ENCODE data around the gene PTPN4. TPM values are rescaled to one million over a fixed set of nuclear protein-coding genes. Genes with fewer than 3 reads are reported as not detected.

PTPN4 gene
- total and polyA plus RNA-seq, 2 of the 8 experiments (the other 6 are each of a cell fraction or from before 2014, with no cell fraction given), result 28.5 to 105 TPM

DNA sequence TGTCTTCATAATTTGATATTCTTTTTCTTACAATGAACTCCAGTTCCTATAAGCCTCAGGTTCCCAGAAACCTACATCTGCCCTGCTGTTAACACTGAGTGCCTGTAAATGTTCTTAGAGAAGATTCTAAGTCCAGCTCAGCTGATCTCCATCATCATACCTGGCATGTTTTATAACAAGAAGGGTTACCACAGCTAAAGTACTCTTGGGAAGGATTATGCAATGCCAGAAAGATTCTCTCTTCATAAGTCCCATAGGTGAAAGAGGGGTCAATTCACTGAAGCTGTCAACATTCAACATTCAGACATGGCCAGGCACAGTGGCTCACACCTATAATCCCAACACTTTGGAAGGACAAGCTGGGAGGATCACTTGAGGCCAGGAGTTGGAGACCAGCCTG is 31.3 kb upstream of the PTPN4 start (continued):
- TF ChIP-seq GABPA (IDR thresholded peaks at IDR 0.05; ENCODE audit: borderline replicate concordance, insufficient read depth, low read length), result no peak
- TF ChIP-seq ASH2L (IDR thresholded peaks at IDR 0.05; ENCODE audit: low read length), result no peak
- TF ChIP-seq NRF1 (IDR thresholded peaks at IDR 0.05; ENCODE audit: low read depth, low read length), result no peak
- no peak for TF ChIP-seq SIN3A (conservative IDR thresholded peaks at IDR 0.05 in 1 of 2, IDR thresholded peaks at IDR 0.05 in 1 of 2; ENCODE audit: low read depth in 1 of 2, low read length in 2 of 2)
- TF ChIP-seq BCL11A (IDR thresholded peaks at IDR 0.05; ENCODE audit: low read depth in 2 of 2, low read length in 2 of 2), result no peak

Measured in H1 (cell line).